ENCODE results near the gene RNU1-4.
"Not testable (repeated sequence)": the region's sequence is repeated elsewhere in the genome, so short reads cannot be mapped to it uniquely, and the experiment has no call there.

The RNU1-4 gene

GRCh38 chr1:16709659-16710087 is 30.6 kb upstream of the RNU1-4 start:
- not testable (repeated sequence) for DNase-seq

GRCh38 chr1:16710618-16711017 is 29.7 kb upstream of the RNU1-4 start:
- not testable (repeated sequence) for DNase-seq

- not testable (repeated sequence) for DNase-seq
These were observed 28.2 kb upstream of the RNU1-4 start for GRCh38 chr1:16712131-16712530.

DNA sequence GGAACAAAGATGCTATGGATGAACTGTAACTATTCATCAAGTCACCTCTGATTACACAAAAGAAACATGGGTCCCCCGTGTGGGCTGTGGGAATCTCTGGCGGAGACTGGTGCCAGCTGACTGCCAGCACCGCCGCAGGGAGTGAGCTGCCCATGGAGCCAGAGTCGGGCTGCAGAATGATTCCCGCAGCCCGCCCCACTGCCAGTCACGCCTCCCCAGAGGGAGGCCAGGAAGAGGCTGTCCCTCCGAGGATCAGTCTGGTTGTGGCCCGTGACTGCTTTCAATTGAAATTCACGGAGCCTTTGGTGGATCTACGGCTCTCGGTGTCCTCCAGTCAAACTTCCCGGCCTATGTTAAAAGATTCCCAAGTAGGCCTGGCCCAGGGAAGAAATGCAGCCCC is 27.7 kb upstream of the RNU1-4 start:
- DNase-seq, result not testable (repeated sequence)

DNA sequence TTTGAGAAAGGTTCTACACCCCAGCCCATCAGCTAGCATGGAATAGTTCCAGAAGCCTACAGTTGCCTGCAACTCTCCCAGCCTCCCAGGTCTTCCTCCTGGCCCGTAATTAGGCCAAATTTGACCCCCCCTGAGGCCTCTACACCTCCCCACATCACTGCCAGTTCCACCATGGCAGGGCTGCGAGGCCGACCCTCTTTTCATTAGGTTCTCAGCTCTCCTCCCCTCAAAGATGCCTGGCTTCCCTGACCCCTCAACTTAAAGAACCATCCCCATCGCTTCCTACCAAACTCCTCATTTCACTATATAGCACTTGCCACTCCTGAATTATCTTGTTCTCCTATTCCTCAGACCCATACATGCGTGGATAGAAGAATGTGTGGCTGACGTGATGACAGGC is 27.3 kb upstream of the RNU1-4 start:
- DNase-seq, result not testable (repeated sequence)

DNA sequence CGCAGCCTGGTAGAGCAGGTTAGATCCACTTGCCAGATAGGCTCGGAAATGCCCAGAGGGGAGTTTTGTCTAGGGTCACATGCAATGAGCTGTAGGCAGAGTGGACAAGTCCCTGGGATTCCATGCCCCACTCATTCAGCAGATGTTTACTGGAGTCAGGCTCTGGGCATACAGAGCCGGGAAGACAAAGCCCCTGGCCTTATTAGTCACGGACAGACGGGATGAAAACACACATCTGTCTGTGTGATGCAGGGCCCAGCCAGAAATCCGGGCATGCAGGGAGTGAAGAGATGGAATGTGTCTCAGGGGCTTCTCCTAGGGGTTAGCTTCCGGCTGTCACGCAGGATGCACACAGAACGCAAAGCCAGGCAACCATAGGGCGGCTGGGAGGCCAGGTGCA is 26.8 kb upstream of the RNU1-4 start:
- DNase-seq, result not testable (repeated sequence)

GRCh38 chr1:16716691-16717335 is 23.5 kb upstream of the RNU1-4 start:
- DNase-seq, result no peak

- no peak for DNase-seq
These were observed 22.8 kb upstream of the RNU1-4 start for GRCh38 chr1:16717336-16718098.

- not testable (repeated sequence) for DNase-seq
These were observed 22.0 kb upstream of the RNU1-4 start for GRCh38 chr1:16718099-16718907.

GRCh38 chr1:16718908-16719533 is 21.3 kb upstream of the RNU1-4 start:
- DNase-seq, result no peak

DNA sequence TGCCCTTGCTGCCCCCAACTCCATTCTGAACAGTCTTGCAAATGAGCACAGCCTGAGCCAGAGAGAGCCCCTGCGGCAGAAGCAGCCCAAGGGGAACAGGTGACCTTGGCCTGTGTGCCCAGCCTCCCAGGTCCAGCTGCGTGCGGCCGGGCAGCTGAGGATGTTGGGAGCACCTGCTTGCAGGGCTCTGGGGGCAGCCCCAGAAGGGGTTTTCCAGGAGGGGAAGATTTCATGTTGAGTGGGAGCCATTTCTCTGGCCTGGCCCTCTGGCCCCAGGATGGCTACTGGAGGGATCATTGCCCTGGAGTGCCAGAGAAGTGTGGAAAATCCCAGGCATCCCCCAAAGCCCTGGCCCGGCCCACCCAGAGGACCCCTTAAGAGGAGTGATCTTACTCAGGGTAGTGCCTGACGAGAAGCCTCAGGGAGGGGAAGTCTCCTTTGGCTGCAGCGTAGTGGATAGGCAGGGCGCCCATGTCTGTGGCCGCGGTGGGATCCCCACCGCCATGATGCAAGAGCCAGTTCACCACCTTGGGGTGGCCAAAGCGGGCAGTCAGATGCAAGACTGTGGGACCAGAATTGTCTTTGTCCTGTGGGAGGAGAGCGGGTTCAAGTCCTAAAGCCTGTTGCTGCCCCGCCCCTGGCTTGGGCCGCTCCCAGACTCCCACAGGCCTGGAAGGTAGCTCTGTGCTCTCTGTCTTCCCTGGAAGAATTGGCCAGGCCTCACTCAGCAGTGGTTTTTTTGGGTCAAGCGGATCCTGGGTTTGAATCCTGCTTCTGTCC is 20.6 kb upstream of the RNU1-4 start:
- no peak for DNase-seq

GRCh38 chr1:16720351-16721223 is 19.7 kb upstream of the RNU1-4 start:
- no peak for DNase-seq

- no peak for DNase-seq
These were observed 18.3 kb upstream of the RNU1-4 start for GRCh38 chr1:16721871-16722641.

- no peak for DNase-seq
These were observed 15.4 kb upstream of the RNU1-4 start for GRCh38 chr1:16724718-16725438.

DNA sequence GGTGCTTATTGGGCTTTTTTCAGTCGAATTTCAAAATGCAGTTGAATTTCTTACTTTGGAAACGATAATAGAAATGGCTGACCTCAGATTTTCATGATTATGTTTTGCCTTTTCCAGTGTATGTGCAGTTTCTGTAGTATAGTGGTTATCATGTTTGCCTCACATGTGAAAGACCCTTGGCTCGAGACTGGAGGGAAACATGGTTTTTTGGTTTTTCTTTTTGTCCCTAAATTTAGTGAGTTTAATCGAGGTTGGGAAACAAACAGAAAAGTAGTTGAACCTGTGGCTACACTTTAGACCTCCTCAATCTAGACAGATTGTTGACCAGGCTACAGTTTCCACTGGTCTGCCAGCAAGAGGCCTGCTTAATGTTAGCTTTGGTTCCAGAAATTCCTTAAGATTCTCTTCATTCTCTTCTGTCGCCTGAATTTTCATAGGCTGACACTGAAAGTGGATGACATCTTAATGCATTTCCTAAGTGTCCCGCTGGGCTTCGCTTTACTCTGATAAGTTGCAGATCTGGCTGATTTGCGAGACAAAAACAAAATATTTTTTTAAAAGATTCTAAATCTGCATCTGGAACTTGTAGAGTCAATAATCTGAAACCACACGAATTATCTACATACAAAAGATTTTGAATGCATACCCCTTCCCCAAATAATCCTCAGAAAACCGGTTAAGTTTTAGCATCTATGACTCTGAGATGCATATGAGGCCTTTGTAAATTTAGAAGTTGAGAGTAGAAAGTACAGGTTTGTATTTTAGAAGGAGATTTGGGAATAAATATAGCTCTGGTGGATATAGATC is 14.7 kb upstream of the RNU1-4 start:
- DNase-seq, result not testable (repeated sequence)

GRCh38 chr1:16727190-16728111 is 12.9 kb upstream of the RNU1-4 start:
- DNase-seq, result no peak

DNA sequence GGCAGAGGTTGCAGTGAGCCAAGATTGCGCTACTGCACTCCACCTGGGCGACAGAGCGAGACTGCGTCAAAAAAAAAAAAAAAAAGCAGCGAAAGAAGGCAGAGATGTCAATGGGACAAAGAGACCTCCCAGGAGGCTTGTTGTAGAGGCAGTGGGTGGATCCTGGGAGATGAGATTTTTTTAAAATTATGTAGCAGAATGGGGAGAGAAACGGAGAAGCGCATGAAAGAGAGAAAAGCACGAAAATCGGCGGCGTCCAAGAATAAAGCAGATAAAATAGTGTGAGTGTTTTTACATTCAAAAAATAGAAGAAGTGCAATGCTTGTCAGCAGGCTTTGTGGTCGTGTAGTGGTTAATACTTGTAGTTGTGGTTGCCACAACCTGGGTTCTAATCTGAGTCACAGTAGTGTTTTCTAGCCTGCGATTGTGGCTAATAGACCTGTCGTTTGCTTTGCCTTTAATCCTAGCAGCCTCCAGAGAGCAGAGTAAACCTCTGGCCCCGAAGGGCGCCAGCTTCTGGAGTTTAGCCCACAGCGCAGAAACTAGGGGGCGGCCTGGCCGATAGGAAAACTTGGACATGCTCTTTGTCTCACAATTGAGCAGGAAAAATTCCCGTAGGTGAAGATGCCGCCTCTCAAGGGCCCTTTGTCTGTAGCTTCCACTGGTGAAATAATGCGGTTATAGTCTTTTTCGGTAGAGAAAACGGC is 11.9 kb upstream of the RNU1-4 start:
- not testable (repeated sequence) for DNase-seq
